Panc1 (cell line): ENCODE data around the gene SUGCT. TPM values are rescaled to one million over a fixed set of nuclear protein-coding genes. Genes with fewer than 3 reads are reported as not detected.

ENCODE experiments used
- ATAC-seq: fragments of 200-7000 bp; cut with Tn5 transposase; 2 replicates; pipeline ENCODE4 v1.9.1; 2020; ENCODE audit warnings: mild to moderate bottlenecking, moderate library complexity
- BruUV-seq: library from RNA; stranded (reverse); fragments of 400-500 nt; replicated peaks from 2 replicates; lab custom pipeline; 2021; lab: Mats Ljungman, UMichigan
- CTCF ChIA-PET: fragments of 300-600 bp; sonication (Branson Sonifier 250); formaldehyde crosslinking; loops from one replicate; lab custom pipeline; 2022; ENCODE audit warnings: antibody characterized with exemption; lab: Charles Lee
- POLR2A ChIA-PET: fragments of 300-600 bp; sonication (Branson Sonifier 250); formaldehyde crosslinking; loops from one replicate; lab custom pipeline; 2022; ENCODE audit warnings: antibody characterized with exemption; lab: Charles Lee
- DNase-seq: peaks from one replicate; pipeline ENCODE4 v3.0.0-alpha.2; 2010; ENCODE audit warnings: low read depth, low spot score
- H3K27ac ChIP-seq: 2 replicates; pipeline ENCODE4 v1.5.1; 2011; ENCODE audit warnings: mild to moderate bottlenecking, low read length, inconsistent platforms
- H3K27me3 ChIP-seq: fragments of 200-500 bp; sonication (Bioruptor generic); 2 replicates; pipeline ENCODE4 v1.6.0; 2014; ENCODE audit warnings: low read length, inconsistent platforms; ENCODE audit not compliant: control insufficient read depth, insufficient read depth
- H3K36me3 ChIP-seq: fragments of 200-500 bp; sonication (Bioruptor generic); 2 replicates; pipeline ENCODE4 v1.5.1; 2014; ENCODE audit warnings: inconsistent platforms, mild to moderate bottlenecking, low read length, moderate library complexity; ENCODE audit not compliant: control insufficient read depth, insufficient read depth
- H3K4me1 ChIP-seq: 2 replicates; pipeline ENCODE4 v1.5.1; 2011; ENCODE audit warnings: inconsistent platforms, mild to moderate bottlenecking, low read length, moderate library complexity; ENCODE audit not compliant: control insufficient read depth, insufficient read depth
- H3K4me3 ChIP-seq, 2 experiments: 2 replicates each; pipeline ENCODE4 v1.5.1; 2011 to 2012; ENCODE audit warnings: low read depth in 2 of 2, low read length in 2 of 2, mild to moderate bottlenecking in 2 of 2, inconsistent platforms in 1 of 2, moderate library complexity in 1 of 2
- H3K9me3 ChIP-seq: fragments of 200-500 bp; sonication (Bioruptor generic); 2 replicates; pipeline ENCODE4 v1.5.1; 2014; ENCODE audit warnings: low read depth, mild to moderate bottlenecking, inconsistent platforms, low read length, moderate library complexity; ENCODE audit not compliant: control insufficient read depth, insufficient read depth
- CTCF ChIP-seq: fragments of 450-650 bp; IDR thresholded peaks from 2 replicates; pipeline ENCODE4 v1.5.1; 2017; ENCODE audit warnings: mild to moderate bottlenecking
- POLR2AphosphoS5 ChIP-seq: IDR thresholded peaks from 2 replicates; pipeline ENCODE4 v1.6.1; 2012; ENCODE audit warnings: mild to moderate bottlenecking, low read depth, low read length, moderate library complexity
- REST ChIP-seq, 2 experiments: IDR thresholded peaks; 2 replicates each; pipeline ENCODE4 v1.6.1; 2011 to 2012; ENCODE audit warnings: low read depth in 2 of 2, control low read depth in 1 of 2, low read length in 1 of 2, mild to moderate bottlenecking in 1 of 2, moderate library complexity in 1 of 2; ENCODE audit not compliant: insufficient read depth in 1 of 2
- SIN3A ChIP-seq: IDR thresholded peaks from 2 replicates; pipeline ENCODE4 v1.6.1; 2012; ENCODE audit warnings: low read depth, mild to moderate bottlenecking, low read length, moderate library complexity, borderline replicate concordance; ENCODE audit not compliant: insufficient read depth
- TCF7L2 ChIP-seq: IDR thresholded peaks from 2 replicates; pipeline ENCODE4 v1.6.1; 2011; ENCODE audit warnings: mild to moderate bottlenecking, low read depth, low read length, inconsistent platforms
- in situ Hi-C: cut with HindIII; loops from 2 replicates; pipeline ENCODE4 v1.10.0; 2016; ENCODE audit warnings: low sequenced_read_pairs, low pct_unique_long_range_greater_than_20kb
- intact Hi-C: fragments of 100-400 bp; cut with micrococcal nuclease; formaldehyde crosslinking; loops from one replicate; pipeline ENCODE4 v1.10.0; 2022; ENCODE audit not compliant: unreplicated experiment
- total RNA-seq: library from RNA; stranded (reverse); gene quantifications from one replicate; pipeline ENCODE4 v1.2.1, GENCODE V29; 2021; ENCODE audit not compliant: unreplicated experiment

Gene SUGCT
- total RNA-seq, 1 experiment from 2014 or later: 3.1 TPM

GRCh38 chr7:40811666-40812065 is 676.9 kb downstream of the SUGCT start:
- intact Hi-C loops (no loop called here), in situ Hi-C loops (no loop called here)
- Histone ChIP-seq H3K36me3 (no peaks in the 10 kb centered on the region), H3K27me3 (no peaks in the 10 kb centered on the region), H3K27ac (no peak overlapping the region), H3K9me3 (no peaks in the 10 kb centered on the region), H3K4me3 (no peak overlapping the region), H3K4me1 (no peaks in the 10 kb centered on the region)
- DNase-seq (no peak), ATAC-seq (no peak)
- CTCF ChIA-PET: no interaction called here
- TF ChIP-seq CTCF (no peak), POLR2AphosphoS5 (no peak), TCF7L2 (no peak), SIN3A (no peak), REST (IDR thresholded peaks at IDR 0.05; ENCODE audit: insufficient read depth in 1 of 2, low read depth in 2 of 2, low read length in 1 of 2) (no peak)
- BruUV-seq: no TSS peak
- POLR2A ChIA-PET: no interaction called here

GRCh38 chr7:40815022-40815421 is 680.2 kb downstream of the SUGCT start:
- ChIA-PET POLR2A (no interaction called here), CTCF (no interaction called here)
- DNase-seq (no peak), ATAC-seq (no peak)
- Histone ChIP-seq H3K4me1 (no peaks in the 10 kb centered on the region), H3K36me3 (no peaks in the 10 kb centered on the region), H3K4me3 (no peak overlapping the region), H3K9me3 (no peaks in the 10 kb centered on the region), H3K27ac (no peak overlapping the region), H3K27me3 (no peaks in the 10 kb centered on the region)
- in situ Hi-C loops: no loop called here
- BruUV-seq: no TSS peak
- TF ChIP-seq REST (IDR thresholded peaks at IDR 0.05; ENCODE audit: insufficient read depth in 1 of 2, low read depth in 2 of 2, low read length in 1 of 2) (no peak), TCF7L2 (no peak), POLR2AphosphoS5 (no peak), SIN3A (no peak), CTCF (no peak)
- intact Hi-C loops: no loop called here
